HG02798 (cell line): ENCODE data around the gene GJC1.
"Not testable (repeated sequence)": the region's sequence is repeated elsewhere in the genome, so short reads cannot be mapped to it uniquely, and the experiment has no call there.

Source experiments
- ATAC-seq: cut with Tn5 transposase; IDR thresholded peaks from one replicate; pipeline ENCODE4 v1.9.1; 2021; ENCODE audit warnings: mild to moderate bottlenecking; ENCODE audit not compliant: unreplicated experiment, poor library complexity

GJC1 gene

GRCh38 chr17:44846206-44846605, 16.1 kb upstream of the GJC1 start:
- ATAC-seq = no peak

- no peak for ATAC-seq
Measured at GRCh38 chr17:44844390-44844830, 14.3 kb upstream of the GJC1 start.

GRCh38 chr17:44842748-44843147, 12.7 kb upstream of the GJC1 start:
- no peak for ATAC-seq

- ATAC-seq = no peak
Measured at GRCh38 chr17:44840936-44841335, 10.8 kb upstream of the GJC1 start.

- no peak for ATAC-seq
Measured at GRCh38 chr17:44840274-44840673, 10.2 kb upstream of the GJC1 start.

GRCh38 chr17:44837196-44837595, 7.1 kb upstream of the GJC1 start:
- no peak for ATAC-seq

GRCh38 chr17:44832805-44833204, 2.7 kb upstream of the GJC1 start:
- no peak for ATAC-seq

GRCh38 chr17:44831371-44831770, 1.3 kb upstream of the GJC1 start:
- ATAC-seq = no peak

GRCh38 chr17:44830359-44831288, 537 bp upstream of the GJC1 start:
- peak; percentile 26 for ATAC-seq

GRCh38 chr17:44828919-44829522, 1.1 kb downstream of the GJC1 start:
- ATAC-seq = no peak

GRCh38 chr17:44827863-44828262, 2.2 kb downstream of the GJC1 start:
- no peak for ATAC-seq

- ATAC-seq = no peak
Measured at GRCh38 chr17:44826123-44826790, 3.8 kb downstream of the GJC1 start.

GRCh38 chr17:44825236-44825635, 4.9 kb downstream of the GJC1 start:
- not testable (repeated sequence) for ATAC-seq

- no peak for ATAC-seq
Measured at GRCh38 chr17:44820631-44821212, 9.4 kb downstream of the GJC1 start.

GRCh38 chr17:44818508-44818907, 11.6 kb downstream of the GJC1 start:
- not testable (repeated sequence) for ATAC-seq

GRCh38 chr17:44812263-44812662, 17.8 kb downstream of the GJC1 start:
- no peak for ATAC-seq

- not testable (repeated sequence) for ATAC-seq
Measured at GRCh38 chr17:44808656-44809388, 21.3 kb downstream of the GJC1 start.

- no peak for ATAC-seq
Measured at GRCh38 chr17:44808156-44808555, 21.9 kb downstream of the GJC1 start.

GRCh38 chr17:44807817-44808155, 22.3 kb downstream of the GJC1 start:
- ATAC-seq = no peak
